ENCODE results near the gene ID3. TPM values are rescaled to one million over a fixed set of nuclear protein-coding genes. Genes with fewer than 3 reads are reported as not detected.

The ID3 gene
- total RNA-seq, 1 experiment from 2014 or later = 92.5 TPM

DNA sequence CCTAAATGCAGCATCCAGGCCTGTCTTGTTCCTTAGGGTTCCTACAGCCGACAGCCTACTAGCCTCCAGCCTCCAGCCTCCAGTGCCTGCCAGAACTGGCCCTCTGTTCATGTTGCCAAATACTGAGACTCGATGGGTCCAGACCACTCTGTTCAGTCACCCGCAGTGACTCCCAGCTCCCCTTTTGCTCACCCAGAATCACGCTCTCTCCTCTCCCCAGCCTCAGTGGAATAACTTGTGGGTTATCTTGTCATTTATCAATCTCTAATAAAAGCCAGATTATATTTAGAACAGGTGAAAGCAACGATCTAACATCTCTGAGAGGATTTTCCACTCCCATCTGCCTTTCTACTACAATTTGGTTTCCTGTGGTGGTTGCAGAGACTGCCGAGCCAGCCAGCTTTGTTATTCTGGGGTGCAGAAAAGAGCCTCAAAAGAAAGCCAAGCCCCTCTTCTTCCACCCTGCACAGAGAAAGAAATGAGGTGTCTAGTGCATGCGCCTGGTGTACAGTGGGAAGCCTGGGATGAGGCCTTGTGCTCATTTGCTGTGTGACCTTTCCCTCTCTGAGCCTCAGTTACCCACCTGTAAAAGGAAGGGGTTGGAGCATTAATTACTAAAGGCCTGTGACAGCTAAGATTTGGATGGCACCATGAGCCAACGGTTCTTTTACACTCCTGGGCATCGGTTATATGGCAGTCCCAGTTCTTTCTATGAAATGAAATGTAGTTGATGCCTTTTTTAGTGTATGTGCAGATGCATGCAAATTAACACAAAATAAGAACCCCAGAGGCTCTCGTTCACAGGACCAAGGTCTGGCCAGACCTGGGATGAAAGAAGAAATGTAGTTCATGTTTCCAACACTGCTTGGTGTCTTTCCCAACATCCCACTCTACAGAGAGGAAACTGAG lies 42.9 kb upstream of the ID3 start:
- Histone ChIP-seq H3K4me3 (ENCODE audit: low read length) (no peak overlapping the region), H3K27me3 (ENCODE audit: low read length) (no peaks in the 10 kb centered on the region), H3K9me3 (ENCODE audit: low read length) (no peaks in the 10 kb centered on the region), H3K27ac (ENCODE audit: low read length) (no peak overlapping the region), H3F3A (ENCODE audit: low read length, unreplicated experiment) (no peaks in the 10 kb centered on the region), H4K20me1 (ENCODE audit: low read length) (no peaks in the 10 kb centered on the region), H3K36me3 (ENCODE audit: low read depth, low read length) (no peaks in the 10 kb centered on the region), H2AFZ (ENCODE audit: low read length) (no peak overlapping the region), H3K4me2 (ENCODE audit: low read length) (no peak overlapping the region), H3K79me2 (ENCODE audit: low read length) (no peaks in the 10 kb centered on the region), H3K9me2 (replicated peaks; ENCODE audit: low read length) (no peaks in the 10 kb centered on the region), H3K4me1 (ENCODE audit: insufficient read depth, low read length) (no peaks in the 10 kb centered on the region), H3K9ac (ENCODE audit: low read length) (no peak overlapping the region)
- ChIA-PET POLR2A (ENCODE audit: unreplicated experiment) (no interaction called here), CTCF (no interaction called here)
- ATAC-seq (no peak), DNase-seq (no peak)
- BruUV-seq (replicated peaks) = no TSS peak
- TF ChIP-seq EZH2phosphoT487 (IDR thresholded peaks at IDR 0.05; ENCODE audit: borderline replicate concordance, low read length) (no peak), EZH2 (IDR thresholded peaks at IDR 0.05; ENCODE audit: low read length, unreplicated experiment) (no peak)
- TF ChIP-seq, protein P1, sequence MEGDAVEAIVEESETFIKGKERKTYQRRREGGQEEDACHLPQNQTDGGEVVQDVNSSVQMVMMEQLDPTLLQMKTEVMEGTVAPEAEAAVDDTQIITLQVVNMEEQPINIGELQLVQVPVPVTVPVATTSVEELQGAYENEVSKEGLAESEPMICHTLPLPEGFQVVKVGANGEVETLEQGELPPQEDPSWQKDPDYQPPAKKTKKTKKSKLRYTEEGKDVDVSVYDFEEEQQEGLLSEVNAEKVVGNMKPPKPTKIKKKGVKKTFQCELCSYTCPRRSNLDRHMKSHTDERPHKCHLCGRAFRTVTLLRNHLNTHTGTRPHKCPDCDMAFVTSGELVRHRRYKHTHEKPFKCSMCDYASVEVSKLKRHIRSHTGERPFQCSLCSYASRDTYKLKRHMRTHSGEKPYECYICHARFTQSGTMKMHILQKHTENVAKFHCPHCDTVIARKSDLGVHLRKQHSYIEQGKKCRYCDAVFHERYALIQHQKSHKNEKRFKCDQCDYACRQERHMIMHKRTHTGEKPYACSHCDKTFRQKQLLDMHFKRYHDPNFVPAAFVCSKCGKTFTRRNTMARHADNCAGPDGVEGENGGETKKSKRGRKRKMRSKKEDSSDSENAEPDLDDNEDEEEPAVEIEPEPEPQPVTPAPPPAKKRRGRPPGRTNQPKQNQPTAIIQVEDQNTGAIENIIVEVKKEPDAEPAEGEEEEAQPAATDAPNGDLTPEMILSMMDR (conservative IDR thresholded peaks at IDR 0.05; ENCODE audit: low read depth, low read length) = no peak
- intact Hi-C loops (cut with micrococcal nuclease) = no loop called here

DNA sequence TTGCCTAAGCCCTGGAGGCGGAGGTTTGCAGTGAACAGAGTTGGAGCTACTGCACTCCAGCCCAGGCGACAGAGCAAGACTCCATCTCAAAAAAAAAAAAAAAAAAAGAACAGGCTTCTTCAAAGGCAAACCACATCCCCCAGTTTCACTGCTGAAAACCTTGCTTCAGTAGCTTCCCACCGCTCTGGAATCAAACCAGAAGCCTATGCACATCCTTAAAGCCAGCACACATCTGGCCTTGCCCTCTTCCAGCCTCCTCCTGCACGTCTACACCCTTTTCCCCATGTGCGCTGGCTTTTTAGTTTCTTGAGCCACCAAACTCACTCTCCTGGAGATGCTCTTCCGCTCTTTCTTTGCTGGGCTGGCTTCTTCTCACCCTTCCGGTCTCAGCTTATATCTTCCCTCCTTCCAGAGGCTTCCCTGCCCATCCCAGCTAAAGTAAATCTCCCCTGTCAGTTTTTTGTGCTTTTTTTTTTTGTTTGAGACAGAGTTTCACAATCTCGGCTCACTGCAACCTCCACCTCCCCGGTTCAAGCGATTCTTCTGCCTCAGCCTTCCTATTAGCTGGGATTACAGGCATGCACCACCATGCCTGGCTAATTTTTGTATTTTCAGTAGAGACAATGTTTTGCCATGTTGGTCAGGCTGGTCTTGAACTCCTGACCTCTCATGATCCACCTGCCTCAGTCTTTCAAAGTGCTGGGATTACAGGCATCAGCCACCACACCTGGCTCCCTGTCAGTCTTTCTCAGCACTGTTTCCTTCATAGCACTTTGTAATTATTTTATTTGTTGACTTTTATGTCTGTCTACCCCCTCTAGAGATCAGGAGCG lies 42.0 kb upstream of the ID3 start:
- no peak overlapping the region for H3K27ac ChIP-seq (ENCODE audit: low read length)
- no peak overlapping the region for H3K4me2 ChIP-seq (ENCODE audit: low read length)
- no peaks in the 10 kb centered on the region for H3K79me2 ChIP-seq (ENCODE audit: low read length)
- intact Hi-C loops (cut with micrococcal nuclease) = no loop called here
- H3K27me3 ChIP-seq (ENCODE audit: low read length) = no peaks in the 10 kb centered on the region
- ChIA-PET CTCF (interaction anchor here (0.7 kb wide), 1 partner anchor 724 kb away, joined by 3 read pairs; no protein-coding TSS in a partner anchor), POLR2A (ENCODE audit: unreplicated experiment) (interaction anchor here (0.6 kb wide), 1 partner anchor 100 kb away, joined by 10 read pairs; no protein-coding TSS in a partner anchor)
- no peaks in the 10 kb centered on the region for H3K9me2 ChIP-seq (replicated peaks; ENCODE audit: low read length)
- H3K36me3 ChIP-seq (ENCODE audit: low read depth, low read length) = no peaks in the 10 kb centered on the region
- ATAC-seq (no peak), DNase-seq (no peak)
- H3F3A ChIP-seq (ENCODE audit: low read length, unreplicated experiment) = no peaks in the 10 kb centered on the region
- no peak for TF ChIP-seq EZH2phosphoT487 (IDR thresholded peaks at IDR 0.05; ENCODE audit: borderline replicate concordance, low read length)
- no peak for TF ChIP-seq EZH2 (IDR thresholded peaks at IDR 0.05; ENCODE audit: low read length, unreplicated experiment)
- TF ChIP-seq, protein P1 (conservative IDR thresholded peaks at IDR 0.05; ENCODE audit: low read depth, low read length) = no peak
- BruUV-seq (replicated peaks) = no TSS peak
- H3K4me1 ChIP-seq (ENCODE audit: insufficient read depth, low read length) = no peaks in the 10 kb centered on the region
- no peaks in the 10 kb centered on the region for H4K20me1 ChIP-seq (ENCODE audit: low read length)
- no peak overlapping the region for H2AFZ ChIP-seq (ENCODE audit: low read length)
- no peak overlapping the region for H3K9ac ChIP-seq (ENCODE audit: low read length)
- no peaks in the 10 kb centered on the region for H3K9me3 ChIP-seq (ENCODE audit: low read length)
- H3K4me3 ChIP-seq (ENCODE audit: low read length) = no peak overlapping the region
